GM18517 (cell line): ENCODE measurements around the gene NPC2.

Experiments
- ATAC-seq: cut with Tn5 transposase; IDR thresholded peaks from one replicate; pipeline ENCODE4 v1.9.1; 2021; ENCODE audit warnings: mild to moderate bottlenecking, moderate library complexity; ENCODE audit not compliant: unreplicated experiment

Gene NPC2

DNA sequence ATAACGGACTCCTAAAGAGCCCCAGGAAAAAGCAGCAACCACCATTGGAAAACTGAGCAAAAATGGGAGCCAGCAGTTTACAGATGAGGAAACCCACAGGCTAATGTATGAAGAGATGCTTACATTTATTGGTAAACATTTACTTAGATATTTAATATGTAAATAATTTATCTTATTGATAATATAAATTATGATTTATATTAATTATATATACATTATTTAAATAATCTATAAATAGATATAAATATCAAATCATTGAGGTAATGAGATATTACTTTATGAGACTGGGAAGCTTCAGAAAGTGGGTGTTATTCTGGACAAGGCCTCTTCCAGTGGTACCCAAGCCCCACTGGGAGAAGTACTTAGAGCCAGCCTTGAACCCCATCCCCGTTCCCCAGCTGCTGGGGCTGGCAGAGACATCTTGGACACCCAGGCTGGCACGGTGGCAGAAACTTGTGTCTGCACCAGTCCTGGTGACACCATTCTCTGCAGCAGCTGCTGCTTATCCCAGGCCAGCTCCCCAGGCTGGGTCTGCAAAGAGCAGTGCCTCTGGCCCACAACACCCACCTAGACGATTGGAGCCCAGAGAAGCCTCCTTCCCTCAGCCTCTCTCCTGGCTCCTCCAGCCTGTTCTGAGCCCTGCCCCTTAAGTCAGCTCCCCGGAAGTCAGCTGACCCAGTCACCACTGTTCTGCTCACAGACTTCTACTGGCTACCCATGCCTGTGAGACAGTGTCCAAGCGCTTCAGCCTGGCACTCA lies 26.4 kb upstream of the NPC2 start:
- ATAC-seq: no peak

DNA sequence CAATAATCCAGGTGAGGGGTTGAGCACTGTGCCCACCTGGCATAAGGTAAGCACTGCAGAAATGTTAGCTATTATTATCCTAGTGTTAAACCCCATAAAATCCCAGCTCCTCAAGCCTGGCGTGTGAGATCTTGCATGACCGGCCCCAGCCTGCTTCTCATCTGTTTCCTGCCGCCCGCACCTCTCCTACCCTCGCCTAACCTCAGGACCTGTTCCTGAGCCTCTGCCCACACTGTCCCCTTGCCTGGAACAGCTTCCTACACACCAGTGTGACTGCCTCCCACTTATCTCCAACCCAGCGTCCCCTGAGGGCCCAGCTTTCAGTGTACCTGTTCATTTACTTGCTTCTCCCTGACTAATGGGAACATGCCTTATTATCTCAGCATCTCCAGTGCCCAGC lies 25.1 kb upstream of the NPC2 start:
- no peak for ATAC-seq

DNA sequence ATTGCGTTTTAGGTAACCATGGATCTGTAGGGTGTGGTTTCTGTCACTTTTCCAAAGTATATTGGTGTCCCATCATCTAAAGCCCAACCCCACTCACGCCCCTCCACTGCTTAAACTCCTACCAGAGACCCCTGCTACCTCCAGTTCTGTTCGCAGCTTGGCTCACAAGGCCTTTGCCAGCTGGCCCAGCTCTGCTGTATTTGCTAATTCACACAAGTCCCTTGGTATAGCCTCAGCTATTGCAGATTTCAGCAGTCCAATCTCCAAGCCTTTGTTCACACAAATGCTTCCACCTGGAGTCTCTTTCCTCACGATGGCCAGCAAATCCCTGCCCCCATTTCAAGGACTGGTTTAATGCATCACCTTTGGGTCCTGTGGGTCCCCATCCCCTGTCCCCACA lies 24.6 kb upstream of the NPC2 start:
- ATAC-seq: no peak

DNA sequence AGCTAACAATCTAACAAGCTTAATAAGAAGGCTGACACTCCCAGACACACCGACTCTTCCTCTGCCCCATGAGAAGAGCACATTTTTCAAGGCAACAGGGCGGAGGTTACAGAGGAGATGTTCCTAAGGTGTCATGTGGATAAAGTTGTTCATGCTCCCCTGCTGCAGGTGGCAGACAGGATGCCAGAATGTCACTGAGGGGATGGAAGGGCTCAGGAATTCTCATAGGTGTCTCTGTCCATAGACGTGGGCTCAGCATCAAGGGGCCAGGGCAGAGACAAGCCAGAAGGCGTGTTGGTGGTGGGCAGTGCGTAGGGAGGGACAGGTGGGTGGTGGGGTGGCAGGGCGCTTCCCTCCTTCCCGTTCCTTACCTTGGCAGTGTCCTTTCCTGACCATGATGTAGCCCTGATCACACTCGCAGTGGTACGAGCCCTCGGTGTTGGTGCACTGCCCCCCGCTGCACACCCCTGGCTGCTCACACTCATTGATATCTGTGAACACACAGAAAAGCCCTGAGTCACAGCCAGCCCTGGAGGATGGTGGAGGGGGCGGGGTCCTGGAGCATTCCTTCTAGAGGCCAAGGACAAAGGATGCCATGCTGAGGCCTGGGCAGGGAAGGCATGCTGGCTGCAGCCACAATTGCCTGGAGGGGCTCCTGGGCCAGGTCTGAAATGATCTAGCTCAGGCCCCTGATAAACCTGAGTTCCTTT lies 23.5 kb upstream of the NPC2 start:
- ATAC-seq: no peak

DNA sequence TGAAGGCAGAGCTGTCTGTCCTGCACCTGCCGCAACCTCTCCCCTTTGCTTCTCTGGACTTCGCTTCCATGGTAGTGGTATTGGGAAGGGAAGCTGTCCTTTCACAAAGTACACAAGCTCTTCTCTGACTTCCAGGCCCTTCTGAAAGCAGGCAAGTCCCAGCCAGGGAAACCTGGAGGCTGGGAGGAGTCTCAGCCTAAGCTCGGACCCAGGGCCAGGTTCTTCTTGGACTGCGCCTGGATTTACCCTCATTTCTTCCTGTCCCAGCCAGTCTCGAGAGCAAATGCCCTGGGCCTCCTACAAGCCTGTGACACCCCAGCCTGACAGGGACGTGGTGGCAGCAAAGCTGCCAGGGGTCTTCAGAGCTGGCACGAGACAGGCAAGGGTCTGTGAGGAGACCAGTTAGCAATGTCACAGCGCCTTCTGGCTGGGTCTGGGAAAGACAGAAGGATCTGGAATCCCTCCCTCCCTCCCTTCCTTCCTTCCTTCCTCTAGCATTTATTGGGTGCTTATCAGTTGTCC lies 22.8 kb upstream of the NPC2 start:
- ATAC-seq: no peak

DNA sequence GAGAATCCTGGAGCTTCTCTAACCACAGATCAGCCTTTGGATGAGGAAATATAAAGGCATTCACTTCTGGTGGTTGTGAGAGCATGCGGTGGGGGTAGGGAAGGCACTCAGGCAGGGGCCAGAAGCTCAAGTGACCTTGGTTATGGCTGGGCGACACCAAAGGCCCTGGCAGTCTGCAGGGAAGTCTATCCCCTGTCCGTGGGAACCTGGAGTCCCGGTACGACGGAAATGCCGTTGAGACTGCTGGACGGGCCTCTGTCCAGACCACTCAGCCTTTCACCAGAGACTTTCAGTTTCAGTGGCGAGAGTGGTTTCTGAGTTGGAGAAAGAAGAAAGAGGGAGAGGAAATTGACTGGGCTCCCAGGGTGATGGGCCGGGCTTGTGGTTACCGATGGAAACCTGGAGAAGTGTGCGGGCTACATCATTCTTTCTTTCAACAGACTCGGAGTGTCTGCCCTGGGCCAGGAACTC lies 21.4 kb upstream of the NPC2 start:
- no peak for ATAC-seq

DNA sequence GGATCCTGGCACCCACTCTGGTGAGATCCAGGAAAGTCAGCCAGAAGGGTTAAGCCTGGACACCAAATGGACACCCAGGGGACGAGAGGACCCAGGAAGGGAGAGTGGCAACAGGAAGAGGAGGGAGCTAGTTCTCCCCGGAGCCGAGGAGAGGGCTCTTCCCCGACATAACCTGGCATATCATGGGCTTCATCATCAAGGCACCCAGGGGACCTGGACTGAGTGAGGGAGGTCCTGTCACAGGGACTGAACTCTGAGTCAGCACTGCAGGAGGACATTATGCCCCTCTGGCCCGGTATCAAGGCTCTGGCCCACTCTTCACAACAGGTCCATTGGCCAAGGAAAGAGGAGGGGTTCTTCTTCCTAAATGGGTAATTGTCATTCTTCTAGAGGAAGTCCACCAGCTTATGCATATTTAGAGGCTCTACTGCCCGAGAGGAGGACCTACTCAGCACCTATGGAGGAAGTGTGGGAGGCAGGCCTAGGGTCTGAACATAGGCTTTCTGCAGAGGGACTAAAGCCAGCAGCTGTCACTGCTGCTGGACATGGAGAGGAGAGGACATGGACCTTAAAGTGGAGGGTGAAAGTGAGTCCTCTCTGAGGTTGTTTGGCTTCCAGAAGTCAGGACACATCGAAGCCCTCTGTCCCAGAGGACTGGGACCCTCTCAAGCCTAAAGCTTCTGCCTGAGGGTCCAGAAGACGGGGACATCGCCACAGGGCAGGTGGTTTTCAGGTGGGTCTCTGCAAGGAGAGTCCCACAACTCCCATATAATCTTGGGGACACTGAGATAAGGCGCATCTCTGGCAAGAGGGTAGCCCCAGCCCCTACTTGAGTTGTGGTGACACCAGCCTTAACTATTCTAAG lies 19.1 kb upstream of the NPC2 start:
- no peak for ATAC-seq

DNA sequence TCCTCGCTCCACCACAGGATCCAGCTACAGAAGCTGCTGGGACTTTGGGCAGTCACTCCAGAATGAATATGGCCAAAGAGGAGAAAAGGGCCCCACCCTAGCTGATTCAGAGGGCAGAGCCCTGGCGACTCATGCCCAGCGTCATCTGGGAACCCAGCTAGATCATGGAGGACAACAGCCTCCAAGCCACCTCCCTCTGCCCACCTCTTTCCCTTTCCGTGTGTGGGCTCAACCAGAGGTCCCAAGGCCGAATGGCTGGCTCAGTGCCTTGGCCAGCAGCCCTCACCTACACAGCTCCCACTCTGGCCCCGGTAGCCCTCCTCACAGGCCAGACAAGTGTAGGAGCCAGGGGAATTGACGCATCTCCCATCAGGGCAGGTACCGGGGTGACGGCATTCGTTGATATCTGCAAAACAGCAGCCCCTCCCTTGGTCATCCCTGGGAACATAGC lies 17.9 kb upstream of the NPC2 start:
- no peak for ATAC-seq

DNA sequence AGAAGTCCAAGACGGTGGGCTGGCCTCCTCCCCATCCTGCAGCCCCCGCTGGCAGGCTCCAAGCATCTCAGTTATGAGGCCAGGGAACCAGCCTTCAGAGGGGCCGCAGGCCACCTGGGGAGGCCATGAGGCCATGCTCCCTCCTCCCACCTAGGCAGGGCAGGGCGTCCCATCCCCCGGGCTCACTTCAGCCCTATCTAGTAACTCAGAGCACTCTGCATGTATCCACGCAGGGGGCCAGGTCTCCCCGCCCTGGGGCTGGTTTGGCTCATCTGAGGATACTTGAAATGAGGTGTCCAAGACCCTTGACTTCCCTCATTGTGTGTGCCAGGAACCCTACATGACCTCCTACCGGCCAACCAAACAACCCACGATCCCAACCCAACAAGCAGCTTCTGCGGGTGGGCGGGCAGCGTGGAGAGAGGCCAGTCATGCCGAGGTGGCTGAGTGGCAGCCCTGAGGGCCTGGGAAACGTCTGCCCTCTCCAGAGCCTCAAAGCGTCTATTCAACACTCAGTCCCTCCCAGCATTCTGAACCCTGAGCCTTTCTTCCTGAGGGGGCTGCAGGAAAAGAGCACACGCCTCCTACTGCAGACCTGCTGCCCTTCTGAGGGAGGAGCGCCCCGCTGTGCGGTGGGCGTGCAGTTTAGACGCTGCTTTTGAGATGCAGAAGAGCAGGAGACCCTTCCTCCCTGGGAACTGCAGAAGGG lies 17.3 kb upstream of the NPC2 start:
- no peak for ATAC-seq

DNA sequence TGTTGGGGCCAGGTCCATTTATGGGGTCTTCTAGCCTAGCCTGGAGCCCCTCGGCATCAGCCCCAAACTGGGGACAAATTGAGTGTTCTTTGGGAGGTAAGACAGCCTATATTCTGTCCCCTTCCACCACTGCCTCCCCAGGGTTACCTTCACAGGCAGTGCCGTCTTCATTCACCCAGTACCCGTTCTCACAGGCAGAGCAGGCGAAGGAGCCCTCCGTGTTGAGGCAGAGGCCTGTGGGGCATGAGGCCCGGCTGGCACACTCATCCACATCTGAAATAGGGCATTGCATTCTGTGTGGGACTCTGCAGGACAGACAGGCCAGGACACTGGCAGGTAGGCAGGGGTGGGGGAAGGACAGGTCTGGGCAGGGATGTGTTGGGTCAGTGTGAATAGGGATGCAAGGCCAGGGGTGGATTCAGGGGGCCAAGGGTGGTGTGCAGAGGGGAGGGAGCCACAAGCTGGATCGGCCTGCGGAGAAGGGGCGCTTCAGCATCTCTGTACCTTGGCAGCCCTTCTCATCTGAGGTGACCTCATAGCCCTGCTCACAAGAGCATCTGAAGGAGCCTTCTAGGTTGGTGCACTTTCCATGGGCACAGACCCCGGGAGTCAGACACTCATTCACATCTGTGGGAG lies 16.6 kb upstream of the NPC2 start:
- no peak for ATAC-seq

DNA sequence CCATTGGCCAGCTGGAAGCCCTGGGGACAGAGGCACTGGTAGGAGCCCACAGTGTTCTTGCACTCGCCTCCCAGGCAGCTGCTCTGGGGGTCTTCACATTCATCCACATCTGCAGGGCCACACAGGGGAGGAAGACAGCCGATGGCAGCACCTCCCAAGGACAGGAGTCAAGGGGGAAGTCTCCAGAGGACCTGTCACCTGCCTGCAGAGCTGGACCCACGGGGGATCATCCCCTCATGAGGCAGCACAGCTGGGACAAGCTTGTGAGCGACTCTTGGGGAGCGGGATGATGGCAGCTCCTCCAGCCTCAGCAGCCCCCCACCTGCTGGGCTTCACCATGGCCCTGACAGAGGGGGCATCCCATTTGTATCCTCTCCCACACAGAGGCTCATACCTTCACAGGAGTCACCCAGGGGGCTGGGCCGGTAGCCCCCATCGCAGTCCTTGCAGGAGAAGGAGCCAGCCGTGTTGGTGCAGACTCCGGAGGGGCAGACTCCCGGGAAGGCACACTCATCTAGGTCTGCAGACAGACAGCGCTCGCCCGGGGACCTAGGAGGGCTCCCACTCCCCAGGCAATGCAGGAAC lies 15.8 kb upstream of the NPC2 start:
- ATAC-seq: no peak

DNA sequence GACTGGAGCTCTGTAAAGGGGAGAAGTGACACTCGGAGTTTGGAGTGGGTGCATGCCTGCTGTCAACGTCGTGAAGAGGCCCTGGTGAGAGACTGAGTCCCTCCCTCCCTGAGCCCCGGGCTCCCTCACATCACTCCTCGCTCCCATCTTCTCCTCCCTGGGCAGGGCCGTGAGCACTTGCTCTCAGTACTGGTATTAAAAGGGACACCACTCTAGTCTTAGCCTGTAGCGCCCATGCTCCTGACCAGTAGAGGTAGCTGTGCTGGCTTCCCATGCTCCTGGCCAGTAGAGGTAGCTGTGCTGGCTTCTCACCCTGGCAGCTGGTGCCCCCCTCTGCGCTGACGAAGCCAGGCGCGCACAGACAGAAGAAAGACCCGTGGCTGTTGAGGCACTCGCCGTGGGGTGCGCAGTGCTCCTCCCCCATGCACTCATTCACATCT lies 15.2 kb upstream of the NPC2 start:
- ATAC-seq: no peak

DNA sequence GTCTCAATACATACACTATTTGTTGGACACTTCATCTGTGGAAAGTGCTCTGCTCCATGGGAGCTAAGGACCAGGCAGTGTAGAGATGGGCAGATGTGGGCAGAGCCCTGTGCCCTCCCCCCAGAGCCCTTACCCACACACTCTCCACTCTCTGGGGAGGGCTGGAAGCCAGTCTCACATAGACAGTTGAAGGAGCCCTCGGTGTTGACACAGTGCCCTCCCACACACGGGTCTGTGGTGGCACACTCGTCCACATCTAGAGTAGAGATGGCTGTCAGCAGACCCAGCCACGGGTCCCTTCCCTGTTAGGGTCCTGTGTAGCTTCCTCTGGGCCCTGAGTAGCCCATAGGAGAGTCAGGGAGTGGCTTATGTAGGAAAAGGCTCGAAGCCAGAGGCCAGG lies 14.7 kb upstream of the NPC2 start:
- no peak for ATAC-seq

DNA sequence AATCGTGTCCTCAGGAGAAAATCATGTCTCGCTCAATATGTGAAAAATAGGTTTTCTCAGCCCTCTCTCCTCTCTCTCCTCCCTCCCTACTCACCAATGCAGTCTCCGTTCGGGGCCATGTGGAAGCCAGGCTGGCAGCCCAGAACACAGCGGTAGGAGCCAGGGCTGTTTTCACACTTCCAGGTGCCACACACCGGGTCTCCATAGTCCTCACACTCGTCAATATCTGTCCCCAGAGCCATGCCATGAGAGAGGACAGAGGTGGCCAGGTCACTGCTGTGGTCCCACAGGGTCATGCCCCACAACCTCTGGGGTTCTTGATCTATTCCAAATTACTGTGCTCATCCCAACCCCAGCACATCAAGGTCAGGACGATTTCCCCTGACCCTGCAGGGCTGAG lies 14.0 kb upstream of the NPC2 start:
- no peak for ATAC-seq

DNA sequence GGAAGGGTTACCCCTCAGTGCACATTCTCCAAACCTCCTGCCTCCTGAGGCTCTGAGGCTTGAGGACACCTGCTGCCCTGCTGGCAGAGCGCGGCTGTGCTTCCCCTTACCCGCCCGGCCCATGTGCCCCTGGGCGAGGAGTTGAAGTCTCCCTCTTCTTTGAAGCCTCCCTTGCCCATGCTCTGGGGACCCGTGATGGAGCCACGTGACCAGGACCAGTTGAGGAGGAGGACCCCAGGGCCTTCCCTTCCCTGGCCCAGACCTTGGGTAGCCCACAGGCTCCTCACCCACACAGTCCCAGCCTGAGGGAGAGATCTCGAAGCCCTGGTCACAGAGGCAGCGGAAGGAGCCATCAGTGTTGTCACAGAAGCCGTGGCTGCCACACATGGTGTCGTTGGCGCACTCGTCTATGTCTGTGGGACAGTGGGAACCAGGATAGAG lies 13.3 kb upstream of the NPC2 start:
- no peak for ATAC-seq

DNA sequence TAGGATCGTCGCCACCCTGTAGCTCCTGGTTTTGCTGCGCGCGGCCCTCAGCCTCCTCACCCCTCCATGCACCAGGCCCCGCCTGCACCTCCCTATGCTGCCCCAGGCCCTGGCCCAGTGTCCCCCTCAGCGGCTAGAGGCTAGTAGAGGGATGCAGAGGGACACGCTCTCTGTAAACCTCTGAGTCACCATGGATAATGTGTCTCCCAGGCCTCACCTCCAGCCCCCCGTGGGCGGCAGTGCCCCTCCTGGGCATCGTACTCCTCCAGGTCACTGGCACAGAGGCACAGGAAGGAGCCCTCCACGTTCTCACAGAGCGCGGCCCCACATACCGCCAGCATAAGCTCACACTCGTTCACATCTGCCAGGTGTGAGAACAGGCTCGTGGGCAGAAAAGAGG lies 12.7 kb upstream of the NPC2 start:
- ATAC-seq: no peak

DNA sequence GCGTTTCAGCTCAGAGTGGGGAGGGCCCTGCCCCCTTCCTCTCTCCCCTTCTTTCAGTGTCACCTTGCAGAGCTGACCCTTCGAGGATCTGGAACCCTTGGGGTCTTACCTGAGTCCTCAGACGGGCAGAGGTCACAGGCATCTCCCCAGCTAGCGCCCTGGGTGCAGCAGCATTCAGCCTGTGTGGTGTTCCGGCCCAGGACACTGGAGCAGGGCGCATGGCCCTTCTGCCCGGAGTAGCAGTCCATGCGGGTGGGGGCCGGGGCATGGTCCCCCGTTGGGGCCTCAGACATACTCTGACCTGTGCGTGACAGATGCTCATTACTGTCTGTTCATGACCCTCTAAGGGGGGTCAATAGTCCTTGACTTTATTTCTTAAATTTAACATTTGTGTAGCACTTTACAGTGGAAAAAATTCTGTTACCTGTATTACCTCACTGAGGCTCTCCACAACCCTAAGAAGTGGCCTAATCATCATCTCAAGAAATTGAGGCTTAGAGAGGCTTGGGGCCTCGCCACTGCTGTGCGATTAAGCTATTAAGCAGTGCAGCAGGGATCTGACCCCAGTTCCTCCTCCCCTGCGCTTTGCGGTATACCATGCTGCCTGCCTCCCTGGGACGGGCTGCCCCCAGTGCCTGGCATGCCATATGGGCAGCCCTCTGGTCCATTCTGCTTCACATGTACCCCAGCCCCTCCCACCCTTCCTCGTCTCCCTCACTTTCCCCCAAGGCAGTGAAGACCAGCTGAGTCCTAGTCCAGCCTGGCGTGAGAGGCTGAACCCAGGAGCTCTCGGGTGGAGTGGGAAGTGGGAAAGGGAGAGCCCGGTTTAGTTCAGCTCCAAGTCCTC lies 12.0 kb upstream of the NPC2 start:
- ATAC-seq: no peak

DNA sequence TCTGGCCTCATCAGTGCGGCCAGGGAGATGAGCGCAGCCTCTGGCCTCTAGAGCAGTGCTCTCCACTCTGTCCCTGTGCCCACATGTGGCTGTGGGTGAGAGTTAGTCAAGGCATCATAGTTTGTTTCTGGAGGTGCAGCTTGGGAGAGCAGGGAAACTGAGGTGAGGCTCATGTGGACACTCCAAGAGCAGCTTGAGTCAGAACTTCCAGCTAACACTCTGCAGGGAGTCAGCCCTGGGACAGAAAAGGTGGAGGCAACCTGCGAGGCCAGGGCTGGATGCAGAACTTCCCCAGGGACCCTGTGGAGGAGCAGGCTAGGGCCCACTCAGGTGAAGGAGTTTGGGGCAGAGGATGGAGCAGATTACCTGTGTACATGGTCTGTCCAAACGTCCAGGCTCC lies 11.3 kb upstream of the NPC2 start:
- no peak for ATAC-seq

DNA sequence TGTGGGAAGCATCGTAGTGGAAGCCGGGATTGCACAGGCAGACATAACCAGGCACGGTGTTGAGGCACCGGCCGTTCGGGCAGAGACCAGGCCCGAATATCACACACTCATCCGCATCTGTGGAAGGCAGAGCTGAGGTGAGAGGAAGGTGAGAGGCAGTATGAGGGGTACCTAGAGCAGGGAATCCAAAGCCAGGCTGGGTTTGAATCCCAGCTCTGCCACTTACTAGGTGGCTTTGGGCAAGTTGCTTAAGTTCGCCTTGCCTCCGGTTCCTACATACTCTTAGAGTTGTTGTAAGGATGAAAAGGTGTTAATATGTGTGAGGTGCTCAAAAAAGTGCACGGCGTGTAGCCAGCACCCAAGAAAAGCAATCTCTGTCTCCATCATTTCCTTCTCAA lies 10.8 kb upstream of the NPC2 start:
- no peak for ATAC-seq
